Neural cell (in vitro differentiated cells): ENCODE results near the gene WDTC1. TPM values are rescaled to one million over a fixed set of nuclear protein-coding genes. Genes with fewer than 3 reads are reported as not detected.
A peak's percentile ranks its signal among the peaks of the same experiment; 100 is the strongest.

Experiments used
- H2AFZ ChIP-seq: fragments of 200-600, 300-800 bp; sonication (generic), shearing (Covaris generic); 2 replicates; pipeline ENCODE4 v1.6.0; 2014; ENCODE audit warnings: low read depth, mild to moderate bottlenecking, antibody characterized with exemption, low read length, moderate library complexity
- H3F3A ChIP-seq: fragments of 200-600 bp; shearing (Covaris generic); 2 replicates; pipeline ENCODE4 v1.6.1; 2016; ENCODE audit warnings: mild to moderate bottlenecking, moderate library complexity, mixed read lengths, antibody characterized with exemption, low read length; ENCODE audit not compliant: insufficient read depth, poor library complexity, severe bottlenecking
- H3K27ac ChIP-seq: fragments of 200-600, 300-800 bp; sonication (generic), shearing (Covaris generic); 2 replicates; pipeline ENCODE4 v1.5.1; 2014; ENCODE audit warnings: mild to moderate bottlenecking, low read length, moderate library complexity
- H3K27me3 ChIP-seq: fragments of 300-800, 200-600 bp; sonication (generic), shearing (Covaris generic); 2 replicates; pipeline ENCODE4 v1.6.0; 2014; ENCODE audit warnings: mild to moderate bottlenecking, low read depth, low read length, moderate library complexity; ENCODE audit not compliant: insufficient read depth
- H3K36me3 ChIP-seq: fragments of 300-800, 200-600 bp; sonication (generic), shearing (Covaris generic); 2 replicates; pipeline ENCODE4 v1.5.1; 2014; ENCODE audit warnings: mild to moderate bottlenecking, antibody characterized with exemption, low read length, moderate library complexity; ENCODE audit not compliant: insufficient read depth
- H3K4me2 ChIP-seq: fragments of 300-800, 200-600 bp; sonication (generic), shearing (Covaris generic); 2 replicates; pipeline ENCODE4 v1.6.0; 2014; ENCODE audit warnings: mild to moderate bottlenecking, low read length
- H3K4me3 ChIP-seq: fragments of 300-800, 200-600 bp; sonication (generic), shearing (Covaris generic); 2 replicates; pipeline ENCODE4 v1.5.1; 2014; ENCODE audit warnings: mild to moderate bottlenecking, low read length, moderate library complexity
- H3K79me2 ChIP-seq: fragments of 200-600 bp; shearing (Covaris generic); replicated peaks from 2 replicates; pipeline ENCODE4 v1.6.0; 2014; ENCODE audit warnings: mild to moderate bottlenecking, low read length, moderate library complexity; ENCODE audit not compliant: insufficient read depth
- H3K9ac ChIP-seq: fragments of 300-800, 200-600 bp; sonication (generic), shearing (Covaris generic); 2 replicates; pipeline ENCODE4 v1.6.1; 2016; ENCODE audit warnings: mild to moderate bottlenecking, low read length, mixed read lengths
- H3K9me2 ChIP-seq: fragments of 200-600 bp; shearing (Covaris generic); 2 replicates; pipeline ENCODE4 v1.6.1; 2016; ENCODE audit warnings: mild to moderate bottlenecking, low read length, mixed read lengths; ENCODE audit not compliant: insufficient read depth
- H3K9me3 ChIP-seq: fragments of 200-600, 300-800 bp; sonication (generic), shearing (Covaris generic); 2 replicates; pipeline ENCODE4 v1.6.1; 2016; ENCODE audit warnings: mild to moderate bottlenecking, mixed run types, low read length, moderate library complexity, mixed read lengths
- H4K20me1 ChIP-seq: fragments of 200-600 bp; shearing (Covaris generic); 2 replicates; pipeline ENCODE4 v1.6.1; 2016; ENCODE audit warnings: mild to moderate bottlenecking, mixed run types; ENCODE audit not compliant: insufficient read depth
- CTCF ChIP-seq: fragments of 450-650 bp; IDR thresholded peaks from 2 replicates; pipeline ENCODE4 v1.5.1; 2014; ENCODE audit warnings: antibody characterized with exemption, mild to moderate bottlenecking, moderate library complexity; ENCODE audit not compliant: poor library complexity, severe bottlenecking
- EP300 ChIP-seq: fragments of 450-650 bp; conservative IDR thresholded peaks from 2 replicates; pipeline ENCODE4 v1.6.1; 2014; ENCODE audit warnings: antibody characterized with exemption, mild to moderate bottlenecking, moderate library complexity; ENCODE audit not compliant: poor library complexity, severe bottlenecking
- EZH2 ChIP-seq: fragments of 200-600, 300-800 bp; shearing (Covaris generic), sonication (generic); IDR thresholded peaks from 2 replicates; pipeline ENCODE4 v1.6.1; 2014; ENCODE audit warnings: antibody characterized with exemption, low read length, borderline replicate concordance, mild to moderate bottlenecking; ENCODE audit not compliant: insufficient read depth, poor library complexity, severe bottlenecking
- MXI1 ChIP-seq: fragments of 450-650 bp; conservative IDR thresholded peaks from 2 replicates; pipeline ENCODE4 v1.6.1; 2014; ENCODE audit warnings: antibody characterized with exemption, mild to moderate bottlenecking; ENCODE audit not compliant: poor library complexity, severe bottlenecking
- POLR2AphosphoS5 ChIP-seq: IDR thresholded peaks from 2 replicates; pipeline ENCODE4 v1.6.1; 2012
- RAD21 ChIP-seq: fragments of 450-650 bp; conservative IDR thresholded peaks from 2 replicates; pipeline ENCODE4 v1.6.1; 2014; ENCODE audit warnings: antibody characterized with exemption, mild to moderate bottlenecking, moderate library complexity
- REST ChIP-seq: IDR thresholded peaks from 2 replicates; pipeline ENCODE4 v1.6.1; 2012; ENCODE audit warnings: borderline replicate concordance
- SMC3 ChIP-seq: fragments of 450-650 bp; conservative IDR thresholded peaks from 2 replicates; pipeline ENCODE4 v1.6.1; 2014; ENCODE audit warnings: antibody characterized with exemption, mild to moderate bottlenecking, moderate library complexity; ENCODE audit not compliant: poor library complexity
- TAF1 ChIP-seq: IDR thresholded peaks from 2 replicates; pipeline ENCODE4 v1.6.1; 2012; ENCODE audit warnings: low read depth
- polyA plus RNA-seq: library from polyadenylated mRNA; depleted of rRNA; stranded (reverse); fragments of >200 nt; gene quantifications from 2 replicates; pipeline ENCODE4 v1.2.3, GENCODE V29; 2014

Gene WDTC1
- polyA plus RNA-seq, 1 donor from 2014 or later, result 10.9 TPM

GRCh38 chr1:27356619-27357280, 122.3 kb downstream of the WDTC1 start:
- TF ChIP-seq SMC3 (no peak), CTCF (no peak), POLR2AphosphoS5 (no peak), TAF1 (no peak), EP300 (no peak), REST (no peak), MXI1 (no peak), EZH2 (no peak), RAD21 (no peak)
- Histone ChIP-seq H3F3A (no peaks in the 10 kb centered on the region), H3K9me2 (no peaks in the 10 kb centered on the region), H3K27me3 (peaks cover 24% of the 10 kb centered on the region), H4K20me1 (no peaks in the 10 kb centered on the region), H3K9me3 (no peaks in the 10 kb centered on the region), H3K4me2 (no peak overlapping the region), H3K27ac (no peak overlapping the region), H2AFZ (no peak overlapping the region), H3K4me3 (no peak overlapping the region), H3K9ac (no peak overlapping the region), H3K79me2 (no peaks in the 10 kb centered on the region), H3K36me3 (no peaks in the 10 kb centered on the region)

GRCh38 chr1:27357281-27358037, 123.0 kb downstream of the WDTC1 start:
- Histone ChIP-seq H3K9me3 (no peaks in the 10 kb centered on the region), H3K9ac (no peak overlapping the region), H3K27ac (no peak overlapping the region), H3K4me3 (no peak overlapping the region), H2AFZ (no peak overlapping the region), H3F3A (no peaks in the 10 kb centered on the region), H4K20me1 (no peaks in the 10 kb centered on the region), H3K36me3 (no peaks in the 10 kb centered on the region), H3K27me3 (peaks cover 24% of the 10 kb centered on the region), H3K9me2 (no peaks in the 10 kb centered on the region), H3K79me2 (no peaks in the 10 kb centered on the region), H3K4me2 (no peak overlapping the region)
- TF ChIP-seq CTCF (peak; percentile 74), EP300 (no peak), REST (no peak), TAF1 (no peak), POLR2AphosphoS5 (no peak), EZH2 (no peak), SMC3 (peak; percentile 68), MXI1 (no peak), RAD21 (peak; percentile 54)
